Neuronal stem cell (in vitro differentiated cells): ENCODE measurements around the gene UXS1.
A peak's percentile ranks its signal among the peaks of the same experiment; 100 is the strongest.

ENCODE experiments used
- DNase-seq: peaks from one replicate; pipeline ENCODE4 v3.0.0-alpha.2; 2013; ENCODE audit warnings: low spot score
- H2AFZ ChIP-seq: one replicate; pipeline ENCODE4 v1.6.1; 2013; ENCODE audit warnings: mild to moderate bottlenecking, low read length, inconsistent platforms
- H2AK5ac ChIP-seq: 2 replicates; pipeline ENCODE4 v1.6.1; 2013; ENCODE audit warnings: low read depth, mild to moderate bottlenecking, inconsistent platforms, low read length, moderate library complexity, mixed read lengths
- H2BK120ac ChIP-seq: 2 replicates; pipeline ENCODE4 v1.6.1; 2013; ENCODE audit warnings: low read depth, mild to moderate bottlenecking, inconsistent platforms, low read length, moderate library complexity, mixed read lengths
- H2BK12ac ChIP-seq: one replicate; pipeline ENCODE4 v1.6.1; 2013; ENCODE audit warnings: low read length, inconsistent platforms
- H2BK15ac ChIP-seq: 2 replicates; pipeline ENCODE4 v1.6.1; 2013; ENCODE audit warnings: mild to moderate bottlenecking, low read length, inconsistent platforms, mixed read lengths
- H2BK5ac ChIP-seq: one replicate; pipeline ENCODE4 v1.6.1; 2013; ENCODE audit warnings: inconsistent platforms, mild to moderate bottlenecking, low read length, moderate library complexity
- H3K14ac ChIP-seq: one replicate; pipeline ENCODE4 v1.6.1; 2013; ENCODE audit warnings: low read length, inconsistent platforms
- H3K18ac ChIP-seq: 2 replicates; pipeline ENCODE4 v1.6.1; 2013; ENCODE audit warnings: low read length, inconsistent platforms
- H3K23ac ChIP-seq: 2 replicates; pipeline ENCODE4 v1.6.1; 2013; ENCODE audit warnings: low read depth, mild to moderate bottlenecking, mixed read lengths, low read length, inconsistent platforms; ENCODE audit not compliant: poor library complexity
- H3K27ac ChIP-seq: replicated peaks from 3 replicates; pipeline ENCODE4 v1.5.1; 2013; ENCODE audit warnings: low read length, inconsistent platforms
- H3K27me3 ChIP-seq, 3 experiments: 2 replicates each; pipeline ENCODE4 v1.6.1; 2013; ENCODE audit warnings: low read length in 3 of 3, mild to moderate bottlenecking in 2 of 3, inconsistent platforms in 1 of 3, low read depth in 1 of 3, mixed read lengths in 1 of 3, moderate library complexity in 1 of 3; ENCODE audit not compliant: control insufficient read depth in 3 of 3, insufficient read depth in 3 of 3
- H3K36me3 ChIP-seq, 2 donors: replicated peaks in 1 of 2; 2 replicates each; pipeline ENCODE4 v1.6.1; 2013; ENCODE audit warnings: low read length in 2 of 2; ENCODE audit not compliant: control insufficient read depth in 2 of 2, insufficient read depth in 2 of 2
- H3K4ac ChIP-seq: 2 replicates; pipeline ENCODE4 v1.6.1; 2013; ENCODE audit warnings: inconsistent platforms, mild to moderate bottlenecking, low read length, moderate library complexity
- H3K4me1 ChIP-seq, 2 donors: 1 replicate in 1 of 2; 2 replicates in 1 of 2; pipeline ENCODE4 v1.6.1; 2013; ENCODE audit warnings: low read length in 2 of 2, low read depth in 1 of 2; ENCODE audit not compliant: control insufficient read depth in 2 of 2, insufficient read depth in 1 of 2
- H3K4me2 ChIP-seq: one replicate; pipeline ENCODE4 v1.6.1; 2013; ENCODE audit warnings: mild to moderate bottlenecking, low read length, inconsistent platforms; ENCODE audit not compliant: insufficient read depth, poor library complexity, severe bottlenecking
- H3K4me3 ChIP-seq, 2 donors: 2 replicates each; pipeline ENCODE4 v1.5.1; 2013; ENCODE audit warnings: low read length in 2 of 2, mild to moderate bottlenecking in 2 of 2, inconsistent platforms in 1 of 2, moderate library complexity in 1 of 2
- H3K79me1 ChIP-seq: one replicate; pipeline ENCODE4 v1.6.1; 2013; ENCODE audit warnings: low read depth, mild to moderate bottlenecking, inconsistent platforms, low read length, moderate library complexity
- H3K9ac ChIP-seq: one replicate; pipeline ENCODE4 v1.6.1; 2013; ENCODE audit warnings: mild to moderate bottlenecking, low read depth, low read length, inconsistent platforms; ENCODE audit not compliant: poor library complexity
- H3K9me3 ChIP-seq, 2 donors: replicated peaks in 1 of 2; 2 replicates each; pipeline versions ENCODE3 to v1.6.1; 2013; ENCODE audit warnings: low read length in 2 of 2, mild to moderate bottlenecking in 2 of 2, inconsistent platforms in 1 of 2, low read depth in 1 of 2, mixed read lengths in 1 of 2, moderate library complexity in 1 of 2; ENCODE audit not compliant: control insufficient read depth in 2 of 2, insufficient read depth in 1 of 2
- H4K8ac ChIP-seq: one replicate; pipeline ENCODE4 v1.6.1; 2013; ENCODE audit warnings: low read depth, mild to moderate bottlenecking, inconsistent platforms, low read length, moderate library complexity
- H4K91ac ChIP-seq: one replicate; pipeline ENCODE4 v1.6.1; 2013; ENCODE audit warnings: low read length, low read depth, mild to moderate bottlenecking, inconsistent platforms; ENCODE audit not compliant: poor library complexity
- WGBS, 2 donors: extraction: QIAGEN DNeasy Blood & Tissue Kit; methylation state at CpG; one replicate each; pipeline ENCODE4 v1.1.7; 2013; ENCODE audit warnings: missing lambda C conversion rate in 2 of 2, mixed read lengths in 1 of 2; ENCODE audit not compliant: insufficient read length in 2 of 2, insufficient replicate concordance in 1 of 2; ENCODE audit errors: extremely low coverage in 2 of 2; 5-methylcytosine and 5-hydroxymethylcytosine counted together

UXS1 gene

DNA sequence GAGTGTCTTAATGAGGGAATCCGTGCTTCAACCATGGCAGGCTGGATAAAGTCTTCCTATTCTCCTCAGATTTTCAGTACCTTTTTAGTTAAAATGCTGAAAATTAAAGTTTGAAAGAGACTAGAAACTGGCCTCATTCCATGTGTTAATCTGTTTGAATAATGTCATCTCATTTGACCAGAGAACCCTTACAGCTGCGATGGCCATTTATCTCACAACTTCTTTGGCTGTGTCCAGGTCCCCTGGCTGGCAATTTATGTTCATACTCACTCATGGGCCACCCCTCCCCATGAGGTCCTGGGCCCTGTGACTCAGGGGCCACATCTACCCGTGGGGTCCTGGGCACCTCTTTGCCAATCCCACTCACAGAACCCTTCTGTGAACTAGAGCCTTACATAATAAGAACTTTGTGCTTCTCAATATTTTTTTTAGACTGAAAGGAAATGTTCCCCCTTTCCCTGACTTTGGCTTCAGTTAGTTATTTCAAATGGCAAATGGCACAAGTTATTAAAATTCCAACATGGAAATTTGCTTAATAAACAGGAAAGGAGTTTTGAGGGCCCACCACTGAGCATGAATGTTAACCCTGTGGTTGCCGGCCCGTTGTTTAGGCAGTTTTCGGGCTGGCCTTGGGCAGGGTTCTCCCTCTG is 134.6 kb downstream of the UXS1 start:
- Histone ChIP-seq H3K4me1 (no peaks in the 10 kb centered on the region), H2BK12ac (no peak overlapping the region), H4K8ac (no peak overlapping the region), H3K23ac (no peak overlapping the region), H3K4me2 (no peak overlapping the region), H2AFZ (no peak overlapping the region), H3K27ac (no peak overlapping the region), H3K27me3 (peaks cover 0 to 13% (median 2%) of the 10 kb centered on the region in 3 experiments), H3K14ac (no peak overlapping the region), H3K9ac (no peak overlapping the region), H3K79me1 (no peaks in the 10 kb centered on the region), H3K4ac (no peak overlapping the region), H2AK5ac (no peak overlapping the region), H2BK5ac (no peak overlapping the region), H4K91ac (no peak overlapping the region), H3K18ac (no peak overlapping the region), H3K9me3 (no peaks in the 10 kb centered on the region), H3K4me3 (no peak overlapping the region), H2BK15ac (no peak overlapping the region), H2BK120ac (no peak overlapping the region), H3K36me3 (no peaks in the 10 kb centered on the region)
- no CpG with 5 or more reads among the region's 6 CpGs for WGBS, 2 donors
- DNase-seq: no peak

DNA sequence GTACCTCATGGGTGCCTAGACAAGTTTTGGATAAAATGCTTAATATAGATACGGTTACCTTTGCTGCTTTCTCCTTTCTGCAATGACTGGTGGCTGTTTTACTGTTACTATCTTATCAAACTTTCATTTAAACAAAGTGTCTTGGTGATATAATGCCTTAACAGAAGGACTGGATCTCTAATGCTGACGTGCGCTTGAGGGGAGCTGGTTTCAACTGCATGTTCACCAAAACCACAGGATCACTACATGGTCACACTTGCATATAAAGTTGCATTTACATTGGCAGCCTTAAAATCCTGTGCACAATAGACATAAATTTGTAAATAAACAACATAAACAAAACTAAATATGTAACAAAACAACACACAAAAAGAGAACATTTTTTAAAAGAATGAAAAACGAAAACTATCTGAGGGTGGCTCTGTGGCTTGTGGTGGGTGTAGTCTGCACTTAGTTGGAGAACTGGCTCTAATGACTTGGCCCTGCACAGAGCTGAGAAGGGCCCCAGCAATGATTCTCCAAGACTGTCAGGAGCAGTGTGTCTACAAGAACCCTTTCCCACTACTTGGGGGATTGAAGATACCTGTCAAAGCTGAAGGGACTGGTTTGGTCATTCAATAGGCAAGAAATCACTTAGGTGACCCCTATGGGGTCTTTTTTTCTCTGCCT is 135.5 kb downstream of the UXS1 start:
- no peak for DNase-seq
- Histone ChIP-seq H3K4ac (no peak overlapping the region), H2BK120ac (no peak overlapping the region), H3K27me3 (peaks cover 0 to 6% (median 0%) of the 10 kb centered on the region in 3 experiments), H2AFZ (no peak overlapping the region), H4K91ac (no peak overlapping the region), H3K4me3 (no peak overlapping the region), H3K9me3 (no peaks in the 10 kb centered on the region), H3K4me2 (no peak overlapping the region), H3K79me1 (no peaks in the 10 kb centered on the region), H2AK5ac (no peak overlapping the region), H3K4me1 (no peaks in the 10 kb centered on the region), H2BK15ac (no peak overlapping the region), H3K36me3 (no peaks in the 10 kb centered on the region), H2BK5ac (no peak overlapping the region), H3K18ac (no peak overlapping the region), H3K27ac (no peak overlapping the region), H3K14ac (no peak overlapping the region), H3K23ac (no peak overlapping the region), H3K9ac (no peak overlapping the region), H2BK12ac (no peak overlapping the region), H4K8ac (no peak overlapping the region)
- no CpG with 5 or more reads among the region's 4 CpGs for WGBS, 2 donors

DNA sequence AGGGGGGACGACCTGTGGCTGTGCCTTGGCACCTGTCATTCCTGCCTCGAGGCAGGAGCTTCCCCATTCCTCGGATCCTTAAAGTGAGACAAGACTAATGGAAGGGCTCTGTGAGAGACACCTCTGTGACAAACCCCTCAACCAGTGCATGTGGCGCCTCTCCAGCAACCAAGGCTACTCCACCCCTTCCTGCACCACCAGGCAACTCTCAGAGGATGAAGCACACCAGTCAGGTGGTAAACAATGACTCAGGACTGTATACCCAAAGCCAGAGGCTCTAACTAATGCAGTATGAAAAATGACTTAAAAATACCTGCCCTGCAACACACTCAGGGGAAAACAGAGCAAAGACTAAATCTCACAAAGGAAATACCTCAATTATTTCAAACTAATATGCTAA is 136.9 kb downstream of the UXS1 start:
- Histone ChIP-seq H2BK15ac (no peak overlapping the region), H3K9me3 (no peaks in the 10 kb centered on the region), H4K91ac (no peak overlapping the region), H3K4ac (no peak overlapping the region), H3K27ac (no peak overlapping the region), H3K18ac (no peak overlapping the region), H3K27me3 (peaks cover 0 to 6% (median 0%) of the 10 kb centered on the region in 3 experiments), H3K23ac (no peak overlapping the region), H3K9ac (no peak overlapping the region), H3K4me1 (no peaks in the 10 kb centered on the region), H4K8ac (no peak overlapping the region), H2BK12ac (no peak overlapping the region), H2AFZ (no peak overlapping the region), H2AK5ac (no peak overlapping the region), H3K4me2 (no peak overlapping the region), H3K14ac (peak overlapping the region; percentile 25), H2BK5ac (no peak overlapping the region), H3K79me1 (no peaks in the 10 kb centered on the region), H3K36me3 (no peaks in the 10 kb centered on the region), H3K4me3 (no peak overlapping the region), H2BK120ac (no peak overlapping the region)
- WGBS, 2 donors: no CpG with 5 or more reads among the region's 4 CpGs
- no peak for DNase-seq

DNA sequence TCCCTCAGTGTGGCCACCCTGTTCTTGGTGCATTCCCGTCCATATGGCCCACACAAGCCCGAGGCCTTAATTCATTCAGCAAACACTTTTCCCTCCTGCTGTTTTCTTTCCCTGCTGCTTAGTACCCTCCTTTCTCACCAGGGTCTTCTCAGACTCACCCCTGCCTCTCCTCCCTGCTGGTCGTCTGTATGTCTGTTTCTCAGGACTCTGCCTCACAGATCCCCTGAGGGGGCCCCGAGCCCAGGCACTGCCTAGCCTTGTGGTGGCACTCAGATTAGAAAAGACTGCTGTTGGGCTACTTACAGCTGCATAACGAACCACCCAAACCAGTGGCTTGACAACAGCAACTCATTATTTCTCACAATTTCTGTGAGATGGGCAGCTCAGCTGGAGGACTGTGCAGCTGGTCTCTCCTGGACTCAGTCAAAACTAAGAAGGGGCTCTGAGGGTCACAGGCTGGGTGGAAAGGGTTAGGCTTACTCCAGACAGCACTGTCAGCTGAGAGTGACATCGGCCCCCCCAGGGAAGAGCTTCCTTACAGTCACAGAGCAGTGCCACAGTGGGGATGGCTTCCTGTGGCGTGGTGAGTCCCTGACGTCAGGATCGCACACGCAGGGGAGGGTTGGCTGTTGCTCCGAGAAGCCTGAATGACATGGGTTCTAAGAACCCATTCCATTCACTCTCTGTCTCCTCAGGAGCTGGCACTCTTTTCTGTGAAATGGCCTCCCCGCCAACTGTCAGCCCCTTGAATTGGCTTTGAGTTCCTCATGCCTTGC is 139.0 kb downstream of the UXS1 start:
- Histone ChIP-seq H3K18ac (peak overlapping the region; percentile 19), H3K79me1 (no peaks in the 10 kb centered on the region), H3K23ac (no peak overlapping the region), H3K4ac (no peak overlapping the region), H3K4me3 (no peak overlapping the region), H3K4me1 (no peaks in the 10 kb centered on the region), H2BK120ac (no peak overlapping the region), H3K9ac (no peak overlapping the region), H4K91ac (no peak overlapping the region), H2AK5ac (peak overlapping the region; percentile 14), H3K27me3 (no peaks in the 10 kb centered on the region), H4K8ac (no peak overlapping the region), H3K27ac (no peak overlapping the region), H2AFZ (no peak overlapping the region), H3K14ac (peak overlapping the region; percentile 59), H2BK12ac (no peak overlapping the region), H3K4me2 (no peak overlapping the region), H3K9me3 (peaks cover 0 to 5% of the 10 kb centered on the region in 2 donors), H3K36me3 (no peaks in the 10 kb centered on the region), H2BK5ac (no peak overlapping the region), H2BK15ac (no peak overlapping the region)
- DNase-seq: no peak
- WGBS, 2 donors: no CpG with 5 or more reads among the region's 12 CpGs
